HEK293 (cell line): ENCODE measurements around the gene PICALM.

Experiments
- KLF1 ChIP-seq: fragments of 450-650 bp; formaldehyde crosslinking; IDR thresholded peaks from 2 replicates; pipeline ENCODE4 v1.5.1; 2016; ENCODE audit warnings: missing biosample characterization, missing genetic modification characterization
- KLF16 ChIP-seq: fragments of 450-650 bp; formaldehyde crosslinking; IDR thresholded peaks from 2 replicates; pipeline ENCODE4 v1.5.1; 2017; ENCODE audit warnings: missing biosample characterization, missing genetic modification characterization
- KLF9 ChIP-seq: fragments of 450-650 bp; formaldehyde crosslinking; IDR thresholded peaks from 2 replicates; pipeline ENCODE4 v1.5.1; 2016; ENCODE audit warnings: missing biosample characterization, missing genetic modification characterization, low read depth
- YY1 ChIP-seq: fragments of 450-650 bp; formaldehyde crosslinking; IDR thresholded peaks from 2 replicates; pipeline ENCODE4 v1.5.1; 2018; ENCODE audit warnings: missing biosample characterization, missing genetic modification characterization
- ZBTB1 ChIP-seq: fragments of 450-650 bp; formaldehyde crosslinking; IDR thresholded peaks from 2 replicates; pipeline ENCODE4 v1.5.1; 2016; ENCODE audit warnings: missing biosample characterization, missing genetic modification characterization
- ZBTB26 ChIP-seq: fragments of 450-650 bp; formaldehyde crosslinking; optimal IDR thresholded peaks from 2 replicates; pipeline ENCODE3; 2016; ENCODE audit warnings: missing biosample characterization, mild to moderate bottlenecking, missing genetic modification characterization
- ZBTB49 ChIP-seq: fragments of 450-650 bp; formaldehyde crosslinking; IDR thresholded peaks from 2 replicates; pipeline ENCODE4 v1.5.1; 2016; ENCODE audit warnings: missing biosample characterization, missing genetic modification characterization, low read depth
- ZNF311 ChIP-seq: fragments of 450-650 bp; formaldehyde crosslinking; IDR thresholded peaks from 2 replicates; pipeline ENCODE4 v1.5.1; 2017; ENCODE audit warnings: missing biosample characterization, missing genetic modification characterization, borderline replicate concordance
- ZNF362 ChIP-seq: fragments of 450-650 bp; formaldehyde crosslinking; IDR thresholded peaks from 2 replicates; pipeline ENCODE4 v1.5.1; 2016; ENCODE audit warnings: missing biosample characterization, missing genetic modification characterization
- ZNF521 ChIP-seq: fragments of 450-650 bp; formaldehyde crosslinking; IDR thresholded peaks from 2 replicates; pipeline ENCODE4 v1.5.1; 2017; ENCODE audit warnings: missing biosample characterization, mild to moderate bottlenecking, missing genetic modification characterization
- ZNF701 ChIP-seq: fragments of 450-650 bp; formaldehyde crosslinking; IDR thresholded peaks from 2 replicates; pipeline ENCODE4 v1.5.1; 2016; ENCODE audit warnings: missing biosample characterization, missing genetic modification characterization
- ZNF785 ChIP-seq: fragments of 450-650 bp; formaldehyde crosslinking; IDR thresholded peaks from 2 replicates; pipeline ENCODE4 v1.5.1; 2016; ENCODE audit warnings: missing biosample characterization, missing genetic modification characterization
- ZNF792 ChIP-seq: fragments of 450-650 bp; formaldehyde crosslinking; IDR thresholded peaks from 2 replicates; pipeline ENCODE4 v1.5.1; 2016; ENCODE audit warnings: missing biosample characterization, missing genetic modification characterization
- TF ChIP-seq, protein P1 (sequence below): fragments of 450-650 bp; formaldehyde crosslinking; IDR thresholded peaks from 2 replicates; pipeline ENCODE4 v1.5.1; 2016; ENCODE audit warnings: missing biosample characterization, missing genetic modification characterization

DNA sequence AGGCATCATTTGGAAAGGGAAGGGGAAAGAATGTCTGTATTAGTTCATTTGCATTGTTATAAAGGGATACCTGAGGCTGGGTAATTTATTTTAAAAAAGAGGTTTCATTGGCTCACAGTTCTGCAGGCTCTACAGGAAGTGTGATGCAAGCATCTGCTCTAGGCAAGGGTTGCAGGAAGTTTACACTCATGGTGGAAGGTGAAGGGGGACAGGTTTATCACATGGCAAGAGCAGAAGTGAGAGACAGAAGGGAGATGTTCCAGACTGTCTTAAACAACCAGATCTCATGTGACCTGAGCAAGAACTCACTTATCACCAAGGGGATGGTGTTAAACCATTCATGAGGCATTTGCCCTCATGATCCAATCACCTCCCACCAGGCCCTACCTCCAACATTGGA, 123.1 kb downstream of the PICALM start:
- TF ChIP-seq, protein P1, sequence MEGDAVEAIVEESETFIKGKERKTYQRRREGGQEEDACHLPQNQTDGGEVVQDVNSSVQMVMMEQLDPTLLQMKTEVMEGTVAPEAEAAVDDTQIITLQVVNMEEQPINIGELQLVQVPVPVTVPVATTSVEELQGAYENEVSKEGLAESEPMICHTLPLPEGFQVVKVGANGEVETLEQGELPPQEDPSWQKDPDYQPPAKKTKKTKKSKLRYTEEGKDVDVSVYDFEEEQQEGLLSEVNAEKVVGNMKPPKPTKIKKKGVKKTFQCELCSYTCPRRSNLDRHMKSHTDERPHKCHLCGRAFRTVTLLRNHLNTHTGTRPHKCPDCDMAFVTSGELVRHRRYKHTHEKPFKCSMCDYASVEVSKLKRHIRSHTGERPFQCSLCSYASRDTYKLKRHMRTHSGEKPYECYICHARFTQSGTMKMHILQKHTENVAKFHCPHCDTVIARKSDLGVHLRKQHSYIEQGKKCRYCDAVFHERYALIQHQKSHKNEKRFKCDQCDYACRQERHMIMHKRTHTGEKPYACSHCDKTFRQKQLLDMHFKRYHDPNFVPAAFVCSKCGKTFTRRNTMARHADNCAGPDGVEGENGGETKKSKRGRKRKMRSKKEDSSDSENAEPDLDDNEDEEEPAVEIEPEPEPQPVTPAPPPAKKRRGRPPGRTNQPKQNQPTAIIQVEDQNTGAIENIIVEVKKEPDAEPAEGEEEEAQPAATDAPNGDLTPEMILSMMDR (tag by site-specific recombination): no peak
- TF ChIP-seq ZNF792 (tag by site-specific recombination): no peak
- TF ChIP-seq ZBTB26 (tag by site-specific recombination): no peak
- TF ChIP-seq KLF1 (tag by site-specific recombination): no peak
- no peak for TF ChIP-seq ZNF785 (tag by site-specific recombination)
- no peak for TF ChIP-seq ZNF521 (tag by site-specific recombination)
- TF ChIP-seq ZNF311 (tag by site-specific recombination): no peak
- no peak for TF ChIP-seq ZBTB1 (tag by site-specific recombination)
- TF ChIP-seq KLF16 (tag by site-specific recombination): no peak
- TF ChIP-seq YY1 (tag by site-specific recombination): no peak
- no peak for TF ChIP-seq KLF9 (tag by site-specific recombination)
- TF ChIP-seq ZBTB49 (tag by site-specific recombination): no peak
- TF ChIP-seq ZNF362 (tag by site-specific recombination): no peak
- no peak for TF ChIP-seq ZNF701 (tag by site-specific recombination)
